Astrocyte (in vitro differentiated cells and primary cell): ENCODE data around the gene TMA7.

ENCODE experiments used
- CTCF ChIP-seq: IDR thresholded peaks from 2 replicates; pipeline ENCODE4 v1.5.1; 2011; ENCODE audit warnings: low read depth, mild to moderate bottlenecking, inconsistent platforms, low read length, moderate library complexity; ENCODE audit not compliant: insufficient read depth
- EZH2 ChIP-seq: IDR thresholded peaks from 2 replicates; pipeline ENCODE4 v1.6.1; 2012; ENCODE audit warnings: mild to moderate bottlenecking, low read length, inconsistent platforms; ENCODE audit not compliant: insufficient read depth

DNA sequence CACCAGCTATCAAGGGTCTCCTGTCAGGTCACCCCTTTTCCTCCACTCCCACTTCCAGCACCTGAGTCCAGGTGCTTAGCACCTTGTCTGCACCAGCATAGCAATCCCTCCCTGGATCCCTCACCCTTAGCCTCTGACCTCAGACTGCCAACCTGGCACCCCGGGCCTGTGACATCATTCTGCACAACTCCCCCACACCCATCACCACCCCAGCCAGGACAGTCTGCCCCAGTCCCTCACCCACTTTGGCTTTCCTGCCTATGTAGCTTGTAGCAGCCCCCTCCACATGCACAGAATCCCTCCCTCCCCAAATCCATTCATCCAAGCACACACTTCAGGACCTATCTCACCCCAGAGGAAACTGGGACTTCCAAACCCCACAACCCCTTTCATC lies 9.4 kb upstream of the TMA7 start:
- TF ChIP-seq CTCF: no peak
- no peak for TF ChIP-seq EZH2
